K562 (cell line): ENCODE results near the gene GPRASP3. TPM values are rescaled to one million over a fixed set of nuclear protein-coding genes. Genes with fewer than 3 reads are reported as not detected.

Source experiments
- E2F6 ChIP-seq, 2 experiments: IDR thresholded peaks; 2 replicates each; pipeline ENCODE4 v1.6.1; 2011; ENCODE audit warnings: borderline replicate concordance in 1 of 2, control low read depth in 1 of 2, low read depth in 1 of 2, low read length in 1 of 2, mild to moderate bottlenecking in 1 of 2, mixed read lengths in 1 of 2, moderate library complexity in 1 of 2; ENCODE audit not compliant: insufficient read depth in 1 of 2, insufficient read length in 1 of 2, poor library complexity in 1 of 2, severe bottlenecking in 1 of 2; ENCODE audit errors: extremely low read depth in 1 of 2
- MYNN ChIP-seq, 2 experiments: sonication (generic); formaldehyde crosslinking in 1 of 2; IDR thresholded peaks; 2 replicates each; pipeline versions ENCODE4 v1.5.0 to v1.6.1; 2016 to 2020; ENCODE audit warnings: antibody characterized with exemption in 1 of 2, missing genetic modification reagents in 1 of 2
- SP1 ChIP-seq: sonication (generic); formaldehyde crosslinking; IDR thresholded peaks from 2 replicates; pipeline ENCODE4 v1.8.1; 2022; ENCODE audit warnings: mild to moderate bottlenecking, missing genetic modification reagents
- ZNF3 ChIP-seq: fragments of 250-450 bp; sonication (Bioruptor Pico); IDR thresholded peaks from 2 replicates; pipeline ENCODE4 v1.5.0; 2021; ENCODE audit warnings: mild to moderate bottlenecking, moderate library complexity
- polyA plus RNA-seq, 8 experiments: library from polyadenylated mRNA; depleted of rRNA in 4 of 8; stranded (reverse) in 5 of 8; unstranded in 3 of 8; fragments of >200 nt; fragmentation: Nextera tagmentation in 2 of 8; fragmentation: Illumina TruSeq in 1 of 8; extraction: Ambion mirVana in 2 of 8; extraction: Trizol in 1 of 8; gene quantifications; 2 replicates each; pipeline versions ENCODE4 v1.2.1 to v1.2.3, GENCODE V29; 2011 to 2014; ENCODE audit warnings: inconsistent platforms in 1 of 8, missing spikeins in 1 of 8
- total RNA-seq, 7 experiments: library from RNA; depleted of rRNA in 6 of 7; stranded (reverse); fragments of >200 nt in 6 of 7; fragmentation: Illumina TruSeq in 2 of 7; extraction: Trizol in 2 of 7; gene quantifications; 2 replicates each; pipeline versions ENCODE4 v1.2.1 to v1.2.3, GENCODE V29; 2011 to 2021; ENCODE audit warnings: low replicate concordance in 1 of 7
- TF ChIP-seq, protein P1 (sequence below): fragments of 450-650 bp; IDR thresholded peaks from 2 replicates; pipeline ENCODE4 v1.7.1; 2018; ENCODE audit warnings: mild to moderate bottlenecking, low read depth; ENCODE audit not compliant: partially characterized antibody
- TF ChIP-seq, protein P2 (sequence below): fragments of 450-650 bp; IDR thresholded peaks from 2 replicates; pipeline ENCODE4 v1.6.1; 2016; ENCODE audit warnings: antibody characterized with exemption

Gene GPRASP3
- total and polyA plus RNA-seq, 9 of the 15 experiments (the other 6 are each of a cell fraction or from before 2014, with no cell fraction given): 0.50 to 1.9 (median 1.1) TPM

DNA sequence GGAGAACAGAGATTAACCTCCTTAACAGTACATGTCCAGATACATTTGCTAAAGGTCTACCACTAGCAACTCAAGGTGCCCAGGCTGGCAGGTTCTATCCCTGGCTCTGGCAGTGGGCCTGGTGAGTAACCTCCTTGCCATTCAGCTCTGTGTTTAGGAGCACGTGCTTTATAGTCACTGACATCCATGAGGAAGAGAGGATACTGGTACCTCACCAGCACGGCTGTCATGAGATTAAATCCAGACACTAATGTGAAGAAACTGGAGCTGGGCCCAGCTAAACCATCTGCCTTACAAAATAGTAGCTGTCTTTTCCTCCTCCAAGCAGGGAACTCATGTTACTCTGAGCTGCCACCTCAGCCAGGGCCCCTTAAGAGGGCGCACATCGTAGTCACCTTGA, 45.3 kb downstream of the GPRASP3 start (continued):
- TF ChIP-seq, protein P1, sequence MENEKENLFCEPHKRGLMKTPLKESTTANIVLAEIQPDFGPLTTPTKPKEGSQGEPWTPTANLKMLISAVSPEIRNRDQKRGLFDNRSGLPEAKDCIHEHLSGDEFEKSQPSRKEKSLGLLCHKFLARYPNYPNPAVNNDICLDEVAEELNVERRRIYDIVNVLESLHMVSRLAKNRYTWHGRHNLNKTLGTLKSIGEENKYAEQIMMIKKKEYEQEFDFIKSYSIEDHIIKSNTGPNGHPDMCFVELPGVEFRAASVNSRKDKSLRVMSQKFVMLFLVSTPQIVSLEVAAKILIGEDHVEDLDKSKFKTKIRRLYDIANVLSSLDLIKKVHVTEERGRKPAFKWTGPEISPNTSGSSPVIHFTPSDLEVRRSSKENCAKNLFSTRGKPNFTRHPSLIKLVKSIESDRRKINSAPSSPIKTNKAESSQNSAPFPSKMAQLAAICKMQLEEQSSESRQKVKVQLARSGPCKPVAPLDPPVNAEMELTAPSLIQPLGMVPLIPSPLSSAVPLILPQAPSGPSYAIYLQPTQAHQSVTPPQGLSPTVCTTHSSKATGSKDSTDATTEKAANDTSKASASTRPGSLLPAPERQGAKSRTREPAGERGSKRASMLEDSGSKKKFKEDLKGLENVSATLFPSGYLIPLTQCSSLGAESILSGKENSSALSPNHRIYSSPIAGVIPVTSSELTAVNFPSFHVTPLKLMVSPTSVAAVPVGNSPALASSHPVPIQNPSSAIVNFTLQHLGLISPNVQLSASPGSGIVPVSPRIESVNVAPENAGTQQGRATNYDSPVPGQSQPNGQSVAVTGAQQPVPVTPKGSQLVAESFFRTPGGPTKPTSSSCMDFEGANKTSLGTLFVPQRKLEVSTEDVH: no peak
- TF ChIP-seq E2F6 (IDR thresholded peaks at IDR 0.05; ENCODE audit: borderline replicate concordance in 1 of 2, extremely low read depth in 1 of 2, insufficient read depth in 1 of 2, insufficient read length in 1 of 2, low read depth in 1 of 2, low read length in 1 of 2, poor library complexity in 1 of 2, severe bottlenecking in 1 of 2) (no peak), SP1 (no peak), ZNF3 (CRISPR knock-in tag) (no peak), MYNN (IDR thresholded peaks at IDR 0.05) (no peak), MYNN (CRISPR knock-in tag; IDR thresholded peaks at IDR 0.05) (no peak)
- TF ChIP-seq, protein P2, sequence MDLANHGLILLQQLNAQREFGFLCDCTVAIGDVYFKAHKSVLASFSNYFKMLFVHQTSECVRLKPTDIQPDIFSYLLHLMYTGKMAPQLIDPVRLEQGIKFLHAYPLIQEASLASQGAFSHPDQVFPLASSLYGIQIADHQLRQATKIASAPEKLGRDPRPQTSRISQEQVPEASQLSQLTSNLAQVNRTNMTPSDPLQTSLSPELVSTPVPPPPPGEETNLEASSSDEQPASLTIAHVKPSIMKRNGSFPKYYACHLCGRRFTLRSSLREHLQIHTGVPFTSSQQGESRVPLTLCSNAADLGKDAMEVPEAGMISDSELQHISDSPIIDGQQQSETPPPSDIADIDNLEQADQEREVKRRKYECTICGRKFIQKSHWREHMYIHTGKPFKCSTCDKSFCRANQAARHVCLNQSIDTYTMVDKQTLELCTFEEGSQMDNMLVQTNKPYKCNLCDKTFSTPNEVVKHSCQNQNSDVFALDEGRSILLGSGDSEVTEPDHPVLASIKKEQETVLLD: no peak
- TF ChIP-seq, all 486 proteins: peak for 0
